Stimulated activated CD4-positive, alpha-beta T cell treated with anti-CD3 and anti-CD28 coated beads, Interleukin-12 subunit alpha, Interleukin-12 subunit beta, amount 100 ng/mL, for 4 hours (primary cell): Measurements from ENCODE around the gene ATOH8.
"Not testable (repeated sequence)": the region's sequence is repeated elsewhere in the genome, so short reads cannot be mapped to it uniquely, and the experiment has no call there.

Source experiments
- DNase-seq: peaks from one replicate; pipeline ENCODE4 v3.0.0-alpha.2; 2020

Gene ATOH8

DNA sequence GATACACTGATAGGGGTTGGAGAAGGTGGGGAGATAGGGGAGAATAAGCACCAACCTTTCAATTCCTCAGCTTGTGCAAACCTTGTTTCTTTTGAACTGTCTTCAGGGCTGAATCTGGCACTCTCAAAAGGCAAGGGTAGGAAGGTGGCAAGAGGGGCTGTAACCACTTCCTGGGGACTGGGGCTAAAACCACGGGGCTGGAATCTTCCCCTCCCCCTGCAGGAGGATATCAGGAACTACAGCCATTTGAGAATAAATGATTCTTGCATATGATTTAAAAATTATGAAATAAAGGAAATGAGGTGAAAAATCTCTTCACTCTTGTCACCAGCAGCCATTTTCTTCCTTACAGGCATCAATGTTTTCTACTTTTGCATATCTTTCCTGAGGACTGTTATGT is 50.8 kb downstream of the ATOH8 start:
- no peak for DNase-seq

DNA sequence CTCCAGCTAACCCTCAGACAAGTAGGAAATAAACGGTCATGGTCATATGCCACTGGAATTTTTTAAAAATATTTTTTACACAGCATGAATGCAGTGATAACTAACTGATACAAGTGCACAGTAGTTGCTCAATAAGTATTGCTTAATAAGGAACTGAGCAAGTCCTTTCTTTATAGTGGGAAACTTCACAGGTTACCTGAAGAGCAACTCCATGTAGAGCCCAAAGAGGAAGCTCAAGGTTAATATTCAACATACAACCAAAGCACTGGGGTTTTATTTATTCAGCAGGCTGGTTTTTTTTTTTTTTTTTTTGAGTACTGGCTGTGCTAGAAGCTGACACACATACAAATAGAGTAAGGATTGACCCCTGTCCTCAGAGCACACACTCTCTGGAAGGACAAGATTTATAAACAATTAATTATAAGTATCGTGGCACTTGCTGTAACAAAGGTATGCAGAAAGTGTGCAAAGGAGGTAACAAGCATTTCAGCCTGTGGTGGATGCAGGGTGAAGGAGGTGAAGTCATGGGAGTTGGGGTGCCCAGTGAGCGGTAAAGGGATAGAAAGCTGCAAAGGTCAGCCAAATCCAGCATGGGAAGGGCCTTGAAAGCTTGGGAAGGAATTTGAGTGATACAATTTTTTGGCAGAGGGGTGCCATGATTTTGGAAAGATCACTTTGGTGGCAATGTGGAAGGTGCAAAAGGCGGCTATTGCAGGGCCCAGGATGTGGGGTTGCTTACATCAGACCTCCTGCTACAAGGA is 52.7 kb downstream of the ATOH8 start:
- DNase-seq = no peak

DNA sequence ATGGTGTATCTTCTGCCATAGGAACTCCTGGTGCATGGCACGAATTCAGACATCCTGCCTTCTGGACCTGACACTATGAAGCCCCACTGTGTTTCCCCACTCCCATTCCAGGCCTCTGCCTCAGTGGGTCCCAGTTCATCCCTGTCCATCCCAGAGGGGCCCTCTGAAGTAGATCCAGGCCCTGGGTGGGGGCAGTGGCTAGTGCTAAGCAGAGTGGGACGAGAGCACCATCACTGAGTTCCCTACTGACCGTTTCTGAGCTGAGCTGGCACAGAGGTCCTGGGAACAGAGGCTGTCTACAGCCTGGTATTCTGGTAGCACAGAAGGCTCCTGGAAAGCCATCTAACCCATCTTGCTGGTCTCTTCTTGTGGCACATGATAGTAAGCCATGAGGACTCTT is 54.0 kb downstream of the ATOH8 start:
- DNase-seq = no peak

DNA sequence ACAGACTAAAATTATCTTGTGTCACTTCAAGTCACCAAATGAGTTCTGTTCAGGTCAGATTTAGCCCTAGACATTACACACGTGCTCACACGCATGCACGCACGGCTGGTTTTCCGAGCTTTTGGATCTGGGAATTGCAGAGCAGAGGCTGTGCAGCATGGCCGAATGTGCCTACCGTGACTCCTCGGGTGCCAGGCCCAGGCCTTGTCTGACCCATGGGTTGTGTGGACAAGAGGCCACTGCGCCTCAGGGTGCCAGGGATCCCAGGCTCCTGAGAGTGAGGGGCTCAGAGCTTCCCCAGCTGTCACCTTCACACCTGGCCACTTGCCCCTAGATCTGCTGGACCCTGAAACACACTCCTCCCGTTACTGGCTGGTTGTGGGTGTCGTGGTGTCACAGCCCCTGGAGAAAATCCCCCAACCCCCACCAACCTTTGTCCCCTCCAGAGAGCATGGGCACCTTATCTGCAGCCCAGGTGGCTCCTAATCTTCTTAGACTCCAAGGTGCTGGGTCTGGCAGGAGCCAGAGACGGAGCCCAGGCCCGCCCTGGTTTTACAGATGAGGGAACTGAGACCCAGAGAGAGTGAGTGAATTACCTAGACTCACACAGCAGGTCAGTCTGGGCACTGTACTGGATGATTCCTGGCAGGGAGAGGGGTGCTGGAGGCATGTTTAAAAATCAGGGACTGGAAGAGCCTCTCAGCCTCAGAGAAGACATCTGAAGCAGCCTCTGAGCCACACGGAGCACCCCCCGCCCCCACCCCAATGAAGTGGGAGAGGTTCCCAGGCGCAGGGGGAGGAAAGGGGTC is 56.8 kb downstream of the ATOH8 start:
- DNase-seq = no peak

DNA sequence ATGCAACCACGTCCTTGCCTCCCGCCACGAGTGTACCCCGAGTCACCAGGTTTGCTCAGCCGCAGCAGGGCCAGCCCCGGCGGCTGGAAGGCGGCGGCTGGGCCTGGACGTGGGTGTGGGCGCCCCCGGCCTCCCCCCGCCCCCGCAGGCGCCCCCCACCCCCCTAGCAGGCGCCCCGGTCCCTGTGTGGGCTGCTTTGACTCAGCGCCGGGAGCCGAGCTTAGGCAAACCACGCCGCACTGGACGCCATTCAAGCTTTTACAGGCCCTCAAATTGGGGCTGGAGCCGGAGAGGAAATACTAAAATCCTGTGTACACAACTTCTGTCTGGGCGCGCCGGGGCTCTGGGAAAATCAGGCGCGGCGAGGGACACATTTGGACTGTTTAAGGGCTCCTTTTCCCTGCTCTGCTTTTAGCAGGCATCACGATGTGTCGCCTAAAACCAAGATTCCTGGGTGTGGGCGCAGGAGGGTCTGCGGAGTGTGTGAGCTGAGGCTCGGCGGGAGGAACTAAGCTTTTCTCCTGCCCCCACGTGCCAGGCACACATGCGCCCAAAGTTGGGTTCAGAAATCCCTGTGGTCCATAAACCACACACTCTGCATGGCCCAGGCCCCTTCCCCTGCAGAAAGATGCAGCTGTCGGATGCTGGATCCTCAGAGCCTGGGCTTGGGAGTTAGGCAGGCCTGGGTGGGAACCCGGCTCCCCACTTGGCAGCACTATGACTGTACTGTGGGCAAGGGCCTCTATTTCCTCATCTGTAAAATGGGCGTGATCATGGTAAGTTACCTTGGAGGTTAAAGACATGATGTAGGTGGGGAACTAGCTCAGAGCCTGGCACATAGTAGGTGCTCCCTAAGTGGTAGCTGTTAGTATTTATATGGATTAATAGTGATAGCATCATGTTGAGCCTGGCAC is 57.6 kb downstream of the ATOH8 start:
- no peak for DNase-seq

DNA sequence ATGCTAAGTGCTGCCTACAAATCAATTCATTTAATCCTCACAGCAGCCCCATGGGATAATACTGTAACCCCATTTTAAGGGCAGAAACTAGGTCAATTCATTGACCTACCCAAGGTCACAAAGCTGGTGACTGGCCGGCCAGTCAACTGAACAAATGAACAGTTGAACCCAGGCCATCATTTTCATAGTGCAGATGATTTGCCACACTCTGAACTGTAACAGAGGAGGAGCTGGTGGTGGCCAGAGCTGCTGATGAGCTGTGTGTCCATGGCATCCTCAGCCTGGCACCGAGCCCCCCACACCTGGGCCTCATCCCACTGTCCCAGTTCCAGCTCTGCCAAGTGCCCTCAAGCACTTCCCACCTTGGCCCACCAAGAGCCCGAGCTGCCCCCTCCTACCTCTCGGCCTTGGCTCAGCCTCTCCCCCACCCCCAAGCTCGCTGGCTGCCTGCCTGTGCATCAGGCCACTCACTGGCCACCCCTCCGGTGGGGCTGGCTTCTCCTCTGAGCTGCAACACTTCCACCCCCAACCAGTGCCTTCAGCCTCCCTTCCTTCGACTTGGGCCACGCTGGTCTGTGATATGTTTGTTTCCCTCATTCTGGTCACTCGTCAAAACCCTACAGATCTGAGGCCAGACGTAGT is 58.4 kb downstream of the ATOH8 start:
- DNase-seq = no peak

DNA sequence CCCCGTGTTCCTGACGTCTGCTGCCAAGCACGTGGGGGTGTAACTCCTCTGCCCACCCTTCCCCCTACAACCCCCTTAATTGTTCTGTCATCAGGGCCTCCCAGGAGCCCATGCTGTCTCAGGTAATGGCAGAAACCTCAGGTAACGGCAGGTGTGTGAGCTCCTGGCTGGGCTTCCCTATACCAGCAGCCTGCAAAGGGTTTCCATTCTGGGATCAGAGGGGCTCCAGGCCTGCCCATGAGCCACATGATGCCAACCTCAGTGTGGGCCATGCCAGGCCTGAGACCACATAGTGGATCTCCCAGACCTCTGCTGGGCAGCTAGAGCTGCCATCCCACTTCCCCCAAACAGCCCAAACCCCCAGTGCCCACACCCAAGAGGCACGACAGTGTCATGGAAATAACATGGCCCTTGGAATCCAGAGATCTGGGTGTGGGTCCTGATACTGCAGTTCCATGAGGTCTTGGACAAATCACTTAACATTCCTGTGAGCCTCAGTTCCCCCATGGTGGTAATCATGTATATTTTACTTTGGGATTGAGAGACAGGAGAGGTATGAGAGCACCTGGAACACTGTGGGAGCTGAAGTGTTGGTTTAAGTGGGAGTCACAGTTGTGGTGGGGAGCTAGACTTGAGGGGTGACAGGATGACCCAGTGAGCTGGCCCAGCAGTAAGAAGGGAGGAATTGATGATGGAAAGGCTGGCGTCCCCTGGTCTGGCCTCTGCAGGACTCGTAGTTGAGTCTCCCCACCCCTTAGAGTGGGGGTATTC is 59.6 kb downstream of the ATOH8 start:
- DNase-seq = no peak

DNA sequence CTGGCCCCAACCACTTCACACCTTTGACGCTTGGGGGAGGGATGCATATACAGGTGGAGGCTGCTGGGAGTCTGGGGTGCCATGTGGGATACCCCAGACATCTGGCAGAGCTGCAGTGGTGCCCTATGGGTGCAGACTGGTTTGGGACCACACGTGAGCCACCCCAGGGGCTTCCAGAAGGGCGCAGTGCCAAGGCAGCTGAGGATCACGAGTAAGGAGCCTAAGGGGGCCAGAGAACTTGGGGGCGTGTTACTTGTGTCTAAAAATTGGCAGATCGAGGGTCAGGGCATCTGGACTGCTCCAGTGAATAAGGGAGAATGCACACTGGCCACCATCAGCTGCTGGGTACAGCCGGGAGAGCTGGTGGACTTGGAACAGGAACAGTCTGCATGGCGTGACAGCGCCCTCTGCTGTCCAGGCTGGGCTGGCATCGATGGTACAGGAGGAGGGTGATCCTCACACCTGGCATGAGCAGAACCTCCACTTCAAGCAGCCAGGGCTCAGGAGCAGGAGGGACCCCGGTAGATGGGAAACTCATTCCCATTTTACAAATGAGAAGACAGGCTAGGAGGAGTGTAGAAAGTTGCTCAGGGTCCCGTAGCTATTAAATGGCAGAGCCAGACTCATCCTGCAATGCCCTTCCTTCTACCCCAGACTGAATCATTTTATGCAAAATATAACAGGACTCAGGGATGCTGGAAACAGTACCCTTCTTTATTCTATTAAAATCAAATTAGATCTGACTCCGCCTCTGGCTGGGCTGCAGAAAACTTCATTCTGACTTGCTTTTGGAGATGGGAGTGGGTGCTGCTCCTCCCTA is 60.4 kb downstream of the ATOH8 start:
- DNase-seq = peak; percentile 78

DNA sequence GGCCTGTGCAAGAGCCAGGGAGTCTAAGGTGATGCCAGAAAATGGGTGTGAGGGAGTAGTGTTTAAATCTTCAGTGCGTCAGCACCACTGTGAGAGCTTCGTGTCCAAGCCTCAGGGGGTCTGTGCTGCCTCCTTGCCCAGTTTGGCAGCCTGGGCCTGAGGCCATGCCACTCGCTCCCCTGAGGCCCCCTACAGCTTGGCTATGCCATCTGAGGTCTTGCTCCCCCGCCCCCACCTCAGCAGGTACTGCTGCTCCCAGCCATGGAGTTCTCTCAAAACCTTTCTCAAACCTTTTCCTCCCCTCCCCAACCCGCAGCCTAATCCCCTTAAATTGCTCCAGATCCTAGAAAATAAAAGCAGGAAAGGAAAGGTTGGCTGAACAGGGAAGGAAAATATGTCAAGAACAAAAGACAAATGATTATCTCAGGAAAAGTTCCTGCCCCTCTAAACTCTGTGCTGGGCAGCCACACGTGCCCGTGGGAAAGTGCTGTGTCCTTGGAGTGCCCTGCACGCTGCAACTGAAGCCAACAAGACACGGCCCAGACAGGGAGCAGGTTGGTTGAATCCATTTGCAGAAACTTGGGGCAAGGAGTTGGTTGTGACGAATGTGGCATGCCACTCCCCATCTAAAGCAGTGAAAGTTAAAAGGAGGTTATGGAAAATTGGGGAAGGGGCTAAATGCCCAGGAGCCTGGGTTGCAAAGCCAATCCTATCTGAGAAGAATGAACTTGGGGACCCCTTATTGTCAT is 61.2 kb downstream of the ATOH8 start:
- no peak for DNase-seq

DNA sequence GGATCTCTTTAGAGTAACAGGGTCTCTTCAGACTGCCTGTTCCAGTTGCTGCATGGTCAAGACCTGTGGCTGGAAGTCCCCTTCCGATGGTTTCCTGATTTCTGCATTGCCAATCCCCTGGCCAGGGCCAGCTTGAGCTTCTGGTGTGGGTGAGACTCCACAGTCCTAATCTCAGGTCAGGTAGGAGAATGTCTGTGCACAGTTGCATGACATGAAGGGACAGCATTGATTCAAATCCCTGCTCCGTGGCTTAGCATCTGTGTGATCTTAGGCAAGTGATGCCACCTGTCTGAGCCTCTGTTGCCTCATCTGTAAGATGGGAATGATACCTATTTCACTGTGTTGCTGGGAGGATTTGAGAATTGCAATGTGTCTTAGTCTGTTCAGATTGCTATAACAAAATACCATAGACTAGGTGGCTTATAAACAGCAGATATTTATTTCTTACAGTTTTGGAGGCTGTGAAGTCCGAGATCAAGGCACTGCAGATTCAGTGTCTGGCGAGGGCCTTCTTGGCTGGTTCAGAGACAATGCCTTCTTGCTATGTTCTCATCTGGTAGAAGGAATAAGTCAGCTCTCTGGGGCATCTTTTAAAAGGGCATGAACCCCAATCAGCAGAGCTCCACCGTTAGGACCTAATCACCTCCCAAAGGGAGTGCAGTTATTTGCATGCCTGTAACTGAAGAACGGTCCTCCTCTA is 66.2 kb downstream of the ATOH8 start:
- DNase-seq = no peak

DNA sequence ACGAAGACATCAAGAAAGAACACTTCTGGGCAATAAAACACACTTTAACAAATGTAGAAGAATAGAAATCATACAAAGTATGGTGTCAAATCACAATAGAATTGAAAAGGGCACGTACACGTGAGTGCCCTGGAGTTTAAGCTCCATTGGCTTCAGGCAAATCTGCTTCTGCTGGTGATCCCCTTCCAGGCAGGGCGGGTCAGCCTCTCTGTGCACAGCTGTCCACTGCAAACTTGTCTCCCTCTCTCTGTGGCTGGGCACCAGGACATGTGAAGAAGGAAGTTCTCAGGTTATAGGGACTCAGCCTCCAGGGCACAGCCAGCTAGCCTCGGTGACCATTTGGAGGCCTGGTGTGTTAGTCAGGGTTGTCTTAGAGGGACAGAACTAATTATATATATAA is 69.0 kb downstream of the ATOH8 start:
- DNase-seq = no peak

DNA sequence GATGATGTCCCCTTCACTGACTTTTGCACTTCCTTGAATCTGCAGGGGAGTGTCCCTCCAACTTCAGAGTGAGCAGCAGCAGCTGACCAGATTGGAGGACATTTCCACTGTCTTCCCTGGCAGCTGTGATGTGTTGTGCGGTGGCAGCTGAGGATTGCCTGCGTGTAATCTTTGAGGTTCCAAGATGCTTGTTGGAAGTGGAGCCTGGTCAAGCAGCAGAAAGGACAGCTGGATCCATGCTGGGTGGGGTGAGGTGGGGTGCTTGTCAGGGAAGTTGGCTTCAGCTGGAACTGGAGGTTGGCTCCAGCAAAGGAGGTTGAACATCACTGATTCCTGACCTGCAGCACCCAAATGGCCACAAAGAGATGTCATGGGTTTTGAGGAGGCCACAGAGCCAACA is 70.2 kb downstream of the ATOH8 start:
- DNase-seq = no peak

DNA sequence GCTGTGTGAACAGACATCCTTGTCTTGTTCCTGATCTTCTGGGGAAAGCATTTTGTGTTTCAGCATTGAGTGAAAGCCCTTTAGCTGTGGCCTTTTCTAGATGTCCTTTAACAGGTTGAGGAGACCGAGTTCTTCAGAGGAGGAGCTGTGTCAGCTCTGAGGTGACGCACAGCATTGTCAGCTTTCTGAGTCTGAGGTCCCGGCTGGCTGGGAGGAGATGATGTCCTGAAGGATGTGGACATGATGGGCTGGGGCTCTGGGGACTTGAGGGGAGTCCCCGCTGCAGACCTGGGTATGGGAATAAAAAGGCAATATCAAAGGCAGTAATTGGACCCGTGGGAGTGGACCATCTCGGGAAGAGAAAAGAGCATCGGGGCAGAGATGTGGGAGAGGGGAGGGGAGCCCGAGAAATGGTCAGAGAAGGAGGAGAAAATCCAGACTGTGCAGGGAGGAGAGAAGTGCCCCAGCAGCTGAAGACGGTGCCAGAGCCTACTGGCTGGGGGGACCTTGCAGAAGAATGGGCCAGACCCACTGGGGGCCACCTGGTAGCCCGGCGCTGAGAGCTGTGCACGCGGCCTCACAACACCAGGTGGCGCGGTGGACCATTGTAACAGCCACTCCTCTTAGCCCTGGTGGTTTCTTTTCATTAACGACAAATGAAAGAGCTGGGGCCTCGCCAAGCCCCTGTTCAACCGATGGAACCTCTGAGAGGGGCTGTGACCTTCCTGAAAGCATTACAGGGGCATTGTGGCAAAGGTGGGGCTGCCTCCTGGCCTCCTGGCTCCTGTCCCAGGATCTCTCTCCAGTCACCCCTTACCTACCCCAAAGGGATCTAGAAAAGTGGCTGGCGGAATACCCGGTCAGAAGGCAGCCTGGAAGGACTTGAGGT is 73.4 kb downstream of the ATOH8 start:
- DNase-seq = peak; percentile 79

DNA sequence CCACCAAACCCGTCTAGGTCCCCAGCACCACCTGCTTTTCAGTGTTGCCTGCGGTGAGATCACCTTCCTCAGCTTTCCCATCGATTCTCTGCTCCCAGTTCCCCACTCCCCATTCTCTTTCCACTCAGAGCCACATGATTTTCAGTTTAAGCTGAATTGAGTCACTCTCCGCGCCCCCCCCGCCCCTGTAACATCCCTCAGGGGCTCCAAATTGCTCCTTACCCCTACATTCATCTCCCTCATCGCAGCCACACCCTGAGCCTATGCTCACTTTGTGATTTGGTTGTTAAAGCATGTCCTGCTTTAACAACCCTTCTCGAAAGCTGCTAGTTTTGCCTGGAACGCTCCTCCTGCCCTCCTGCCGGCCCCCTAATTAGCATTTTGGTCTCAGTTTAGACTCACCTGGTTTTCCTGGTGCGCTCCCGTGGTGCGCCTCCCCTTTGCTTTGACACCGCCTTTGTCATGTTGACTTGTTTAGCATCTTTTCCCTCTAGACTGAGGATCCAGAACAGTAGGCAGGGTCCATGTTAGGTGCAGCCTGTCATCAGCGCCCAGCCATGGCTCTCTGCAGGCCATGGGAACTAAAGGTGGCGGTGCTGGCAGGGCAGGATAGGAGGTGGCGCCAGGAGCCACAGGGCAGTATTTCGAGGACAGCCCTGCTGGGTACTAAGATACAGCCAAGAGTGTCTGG is 74.2 kb downstream of the ATOH8 start:
- no peak for DNase-seq

DNA sequence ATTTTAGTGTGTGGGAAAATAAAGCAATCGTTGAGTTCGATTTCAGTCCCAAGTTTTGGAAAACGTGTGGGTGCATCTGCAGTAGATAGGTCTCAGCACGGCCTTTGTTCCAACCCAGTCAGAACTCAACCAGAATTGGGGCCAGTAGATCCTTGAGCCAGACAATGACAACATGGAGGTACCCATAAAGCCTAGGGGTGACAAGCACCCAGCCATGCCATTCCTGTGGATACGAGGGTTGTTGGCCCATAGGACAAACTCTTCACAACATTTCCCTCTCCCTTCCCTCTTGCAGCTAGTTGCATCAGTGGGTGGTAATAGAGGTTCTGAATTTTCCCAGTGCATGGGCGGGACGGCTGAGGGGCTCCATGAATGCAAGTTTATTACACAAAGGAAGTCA is 74.9 kb downstream of the ATOH8 start:
- DNase-seq = no peak

DNA sequence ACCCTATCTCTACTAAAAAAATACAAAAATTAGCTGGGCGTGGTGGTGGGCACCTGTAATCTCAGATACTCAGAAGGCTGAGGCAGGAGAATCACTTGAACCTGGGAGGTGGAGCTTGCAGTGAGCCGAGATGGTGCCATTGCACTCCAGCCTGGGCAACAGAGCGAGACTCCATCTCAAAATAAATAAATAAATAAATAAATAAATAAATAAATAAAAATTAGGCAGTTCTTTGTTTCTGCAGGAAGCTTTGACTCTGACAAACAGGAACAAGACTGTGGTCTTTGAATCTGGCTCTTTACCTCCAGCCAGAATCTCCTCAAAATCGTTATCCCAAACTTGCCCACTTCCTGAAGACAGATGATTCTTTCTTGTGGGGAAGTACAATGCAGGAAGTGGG is 75.6 kb downstream of the ATOH8 start:
- not testable (repeated sequence) for DNase-seq

DNA sequence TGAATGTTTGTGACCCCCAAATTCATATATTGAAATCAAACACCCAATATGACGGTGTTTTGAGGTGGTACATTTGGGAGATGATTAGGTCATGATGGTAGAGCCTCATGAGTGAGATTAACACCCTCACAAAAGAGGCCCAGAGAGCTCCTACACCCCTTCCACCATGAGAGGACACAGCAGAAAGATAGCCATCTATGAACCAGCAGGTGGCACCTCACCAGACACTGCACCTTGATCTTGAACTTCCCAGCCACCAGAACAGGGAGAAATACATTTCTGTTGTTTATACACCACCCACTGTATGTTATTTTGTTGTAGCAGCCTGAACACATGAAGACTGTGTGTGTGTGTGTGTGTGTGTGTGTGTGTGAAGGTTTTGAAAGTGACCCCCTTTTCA is 76.9 kb downstream of the ATOH8 start:
- DNase-seq = no peak

DNA sequence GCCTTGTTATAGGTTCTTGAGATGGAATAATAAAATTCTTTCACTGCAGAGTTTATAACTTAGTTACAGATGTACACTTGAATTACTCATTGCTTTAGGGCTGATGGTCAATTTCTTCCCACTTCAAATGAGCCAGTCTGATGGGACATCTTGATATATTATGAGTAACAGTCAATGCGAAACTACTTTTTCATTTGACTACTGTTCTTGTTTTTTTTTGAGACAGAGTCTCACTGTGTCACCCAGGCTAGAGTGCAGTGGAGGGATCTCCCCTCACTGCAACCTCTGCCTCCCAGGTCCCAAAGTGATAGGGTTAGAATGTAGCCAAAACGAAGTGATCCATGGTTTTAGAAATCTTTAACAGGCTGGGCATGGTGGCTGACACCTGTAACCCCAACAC is 77.9 kb downstream of the ATOH8 start:
- DNase-seq = no peak
